Measurements from ENCODE around the gene BOLA1.
A peak's percentile ranks its signal among the peaks of the same experiment; 100 is the strongest.
"Not testable (repeated sequence)": the region's sequence is repeated elsewhere in the genome, so short reads cannot be mapped to it uniquely, and the experiment has no call there.

BOLA1 gene

GRCh38 chr1:149934356-149934755, 35.0 kb downstream of the BOLA1 start:
- Histone ChIP-seq H3K79me2 (ENCODE audit: insufficient read depth, low read depth) (no peaks in the 10 kb centered on the region), H2AFZ (ENCODE audit: low read depth) (no peak overlapping the region), H3K4me1 (ENCODE audit: low read depth, poor library complexity, severe bottlenecking) (peaks cover 30% of the 10 kb centered on the region), H3K4me3 (IDR thresholded peaks at IDR 0.05; ENCODE audit: insufficient read depth, low read depth, low read length) (no peak overlapping the region), H3K27me3 (ENCODE audit: insufficient read depth, low read depth) (no peaks in the 10 kb centered on the region), H4K20me1 (ENCODE audit: insufficient read depth) (no peaks in the 10 kb centered on the region), H3K9ac (no peak overlapping the region), H3K27ac (no peak overlapping the region), H3K4me2 (no peak overlapping the region), H3K36me3 (ENCODE audit: insufficient read depth) (no peaks in the 10 kb centered on the region)
- TF ChIP-seq CTCF (conservative IDR thresholded peaks at IDR 0.05; ENCODE audit: low read depth, low read length): no peak

- Histone ChIP-seq H3K36me3 (ENCODE audit: insufficient read depth) (no peaks in the 10 kb centered on the region), H3K9ac (no peak within 1 kb of the TSS), H3K27ac (peak within 1 kb of the TSS; percentile 32), H2AFZ (ENCODE audit: low read depth) (no peak within 1 kb of the TSS), H3K27me3 (ENCODE audit: insufficient read depth, low read depth) (no peaks in the 10 kb centered on the region), H3K4me3 (IDR thresholded peaks at IDR 0.05; ENCODE audit: insufficient read depth, low read depth, low read length) (no peak within 1 kb of the TSS), H4K20me1 (ENCODE audit: insufficient read depth) (no peaks in the 10 kb centered on the region), H3K4me2 (peak within 1 kb of the TSS; percentile 74), H3K4me1 (ENCODE audit: low read depth, poor library complexity, severe bottlenecking) (peaks cover 45% of the 10 kb centered on the region), H3K79me2 (ENCODE audit: insufficient read depth, low read depth) (no peaks in the 10 kb centered on the region)
- no peak for TF ChIP-seq CTCF (conservative IDR thresholded peaks at IDR 0.05; ENCODE audit: low read depth, low read length)
Measured at GRCh38 chr1:149936170-149936991, 37.0 kb downstream of the BOLA1 start, which contains the start of gene MTMR11. TSS of gene MTMR11 (minus strand) at chr1:149936879. CDS start at chr1:149936647, 232 bp downstream.

DNA sequence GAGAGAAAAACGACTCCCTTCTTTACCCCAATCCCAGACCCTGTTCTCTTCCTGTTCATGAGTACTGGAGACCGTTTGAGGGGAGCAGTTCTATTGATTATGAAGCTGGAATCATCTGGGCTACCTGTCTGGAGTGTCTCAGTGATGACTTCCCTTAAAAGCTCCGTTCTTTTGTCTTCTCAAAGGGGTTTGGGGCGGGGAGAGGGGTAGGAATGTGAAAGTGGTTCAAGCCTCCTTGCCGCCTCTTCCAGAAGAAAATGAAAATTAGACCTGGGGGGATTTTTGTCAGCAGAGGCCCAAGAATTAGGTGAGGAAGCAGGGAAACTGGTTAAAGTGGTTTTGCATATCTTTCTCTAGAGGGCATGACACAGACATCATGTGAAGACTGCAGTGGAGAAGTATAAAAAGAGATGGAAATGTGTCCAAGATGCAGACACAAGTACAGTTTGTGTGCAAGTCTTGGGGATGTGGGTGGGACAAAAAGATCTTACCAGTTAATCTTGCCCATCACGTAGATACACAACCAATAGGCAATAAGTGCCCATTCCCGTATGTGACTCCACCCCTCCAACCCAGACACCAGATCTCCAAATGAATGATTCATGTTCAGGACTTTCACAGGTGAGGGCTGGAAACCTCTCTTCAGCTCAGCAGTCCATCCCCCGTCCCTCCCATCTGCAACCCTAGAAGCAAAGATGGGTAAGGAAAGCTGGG, 37.8 kb downstream of the BOLA1 start:
- H3K79me2 ChIP-seq (ENCODE audit: insufficient read depth, low read depth): no peaks in the 10 kb centered on the region
- H2AFZ ChIP-seq (ENCODE audit: low read depth): no peak overlapping the region
- H3K36me3 ChIP-seq (ENCODE audit: insufficient read depth): no peaks in the 10 kb centered on the region
- peak overlapping the region; percentile 74 for H3K4me2 ChIP-seq
- peaks cover 45% of the 10 kb centered on the region for H3K4me1 ChIP-seq (ENCODE audit: low read depth, poor library complexity, severe bottlenecking)
- no peaks in the 10 kb centered on the region for H3K27me3 ChIP-seq (ENCODE audit: insufficient read depth, low read depth)
- 0 out of 2 replicates have a peak, but pooled peaks have one; percentile 20 for TF ChIP-seq CTCF (conservative IDR thresholded peaks at IDR 0.05; ENCODE audit: low read depth, low read length)
- H3K9ac ChIP-seq: no peak overlapping the region
- no peaks in the 10 kb centered on the region for H4K20me1 ChIP-seq (ENCODE audit: insufficient read depth)
- H3K27ac ChIP-seq: peak overlapping the region; percentile 32
- no peak overlapping the region for H3K4me3 ChIP-seq (IDR thresholded peaks at IDR 0.05; ENCODE audit: insufficient read depth, low read depth, low read length)

- TF ChIP-seq CTCF (conservative IDR thresholded peaks at IDR 0.05; ENCODE audit: low read depth, low read length): no peak
- H3K4me2 ChIP-seq: peak overlapping the region; percentile 74
- peak overlapping the region; percentile 8; the same call in 1 of the 2 replicates for H3K9ac ChIP-seq
- no peaks in the 10 kb centered on the region for H3K36me3 ChIP-seq (ENCODE audit: insufficient read depth)
- H3K27ac ChIP-seq: peak overlapping the region; percentile 32
- no peak overlapping the region for H3K4me3 ChIP-seq (IDR thresholded peaks at IDR 0.05; ENCODE audit: insufficient read depth, low read depth, low read length)
- no peaks in the 10 kb centered on the region for H4K20me1 ChIP-seq (ENCODE audit: insufficient read depth)
- H3K27me3 ChIP-seq (ENCODE audit: insufficient read depth, low read depth): no peaks in the 10 kb centered on the region
- H2AFZ ChIP-seq (ENCODE audit: low read depth): no peak overlapping the region
- peaks cover 48% of the 10 kb centered on the region for H3K4me1 ChIP-seq (ENCODE audit: low read depth, poor library complexity, severe bottlenecking)
- H3K79me2 ChIP-seq (ENCODE audit: insufficient read depth, low read depth): no peaks in the 10 kb centered on the region
Measured at GRCh38 chr1:149937759-149938158, 38.4 kb downstream of the BOLA1 start.

DNA sequence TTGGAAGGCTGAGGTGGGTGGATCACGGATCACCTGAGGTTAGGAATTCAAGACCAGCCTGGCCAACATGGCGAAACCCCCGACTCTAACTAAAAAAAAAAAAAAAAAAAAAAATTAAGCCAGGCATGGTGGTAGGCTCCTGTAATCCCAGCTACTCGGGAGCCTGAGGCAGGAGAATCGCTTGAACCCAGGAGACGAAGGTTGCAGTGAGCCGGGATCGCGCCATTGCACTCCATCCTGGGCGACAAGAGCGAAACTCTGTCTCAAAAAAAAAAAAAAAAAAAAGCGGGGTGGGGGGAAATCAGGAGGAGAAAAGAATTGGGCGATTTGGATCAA, 39.3 kb downstream of the BOLA1 start:
- H3K27me3 ChIP-seq (ENCODE audit: insufficient read depth, low read depth); H3K9ac ChIP-seq; H3K4me3 ChIP-seq (IDR thresholded peaks at IDR 0.05; ENCODE audit: insufficient read depth, low read depth, low read length); H3K79me2 ChIP-seq (ENCODE audit: insufficient read depth, low read depth); H2AFZ ChIP-seq (ENCODE audit: low read depth); H3K36me3 ChIP-seq (ENCODE audit: insufficient read depth); H4K20me1 ChIP-seq (ENCODE audit: insufficient read depth): not testable (repeated sequence)
- Histone ChIP-seq H3K4me2 (peak overlapping the region; percentile 74; the same call in 1 of the 2 replicates), H3K4me1 (ENCODE audit: low read depth, poor library complexity, severe bottlenecking) (peaks cover 55% of the 10 kb centered on the region), H3K27ac (peak overlapping the region; percentile 42; the same call in 1 of the 2 replicates)
